Loucy (cell line): ENCODE data around the gene STH.

Experiments used
- CTCF ChIP-seq: fragments of 200-600 bp; sonication (generic); conservative IDR thresholded peaks from 2 replicates; pipeline ENCODE4 v1.5.1; 2014; ENCODE audit warnings: mild to moderate bottlenecking, antibody characterized with exemption, low read length
- EZH2phosphoT487 ChIP-seq: fragments of 200-600 bp; IDR thresholded peaks from 2 replicates; pipeline ENCODE4 v1.6.1; 2018; ENCODE audit warnings: antibody characterized with exemption, mild to moderate bottlenecking, moderate library complexity, borderline replicate concordance

GRCh38 chr17:46020023-46020761 is 21.1 kb downstream of the STH start:
- no peak for TF ChIP-seq CTCF
- TF ChIP-seq EZH2phosphoT487: no peak
